ENCODE data around the gene NUPR1.

Gene NUPR1

DNA sequence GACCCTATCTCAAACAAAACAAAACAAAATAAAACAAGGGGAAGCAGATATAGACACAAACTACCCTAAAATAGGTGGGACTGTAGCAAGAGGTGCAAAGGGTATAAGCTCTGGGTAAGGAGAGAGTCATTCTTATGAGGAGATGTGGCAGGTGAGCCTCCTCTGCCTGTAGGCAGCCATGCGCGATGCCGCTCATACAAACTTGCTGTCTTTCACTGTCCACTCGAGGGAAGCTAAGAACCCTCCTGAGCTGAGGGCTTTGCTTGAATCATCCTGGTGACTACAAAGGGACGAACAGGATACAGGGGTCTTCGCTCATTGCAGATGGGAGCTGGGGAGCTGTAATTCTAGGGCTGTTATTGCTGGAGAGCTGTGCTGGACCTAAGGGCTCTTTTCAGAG is 17.3 kb downstream of the NUPR1 start:
- Histone ChIP-seq H3K36me3 (ENCODE audit: control insufficient read depth in 2 of 2, insufficient read depth in 1 of 2, low read length in 2 of 2) (no peaks in the 10 kb centered on the region), H3K4me1 (ENCODE audit: control insufficient read depth, insufficient read depth, low read length) (no peaks in the 10 kb centered on the region), H3K9me3 (ENCODE audit: control insufficient read depth, insufficient read depth, low read depth, low read length) (no peaks in the 10 kb centered on the region), H3K4me3 (ENCODE audit: low read depth, low read length) (no peak overlapping the region), H3K27ac (ENCODE audit: extremely low read depth, low read depth, low read length) (no peak overlapping the region)
- ChIA-PET POLR2A (no interaction called here), CTCF (no interaction called here)
- TF ChIP-seq TSHZ1 (tag by site-specific recombination; IDR thresholded peaks at IDR 0.05; ENCODE audit: borderline replicate concordance) (no peak), ZNF521 (tag by site-specific recombination; IDR thresholded peaks at IDR 0.05) (no peak), ZNF354C (tag by site-specific recombination; IDR thresholded peaks at IDR 0.05; ENCODE audit: borderline replicate concordance, low read depth) (no peak), ZXDB (tag by site-specific recombination; IDR thresholded peaks at IDR 0.05) (no peak), TRIM28 (IDR thresholded peaks at IDR 0.05; ENCODE audit: borderline replicate concordance, low read length) (no peak), SCRT2 (tag by site-specific recombination; IDR thresholded peaks at IDR 0.05) (no peak)

- ChIA-PET CTCF (no interaction called here), POLR2A (no interaction called here)
- no peaks in the 10 kb centered on the region for H3K9me3 ChIP-seq (ENCODE audit: control insufficient read depth, insufficient read depth, low read depth, low read length)
- TF ChIP-seq WT1 (tag by site-specific recombination; IDR thresholded peaks at IDR 0.05), result no peak
- H3K27ac ChIP-seq (ENCODE audit: extremely low read depth, low read depth, low read length), result no peak overlapping the region
- H3K36me3 ChIP-seq (ENCODE audit: control insufficient read depth in 2 of 2, insufficient read depth in 1 of 2, low read length in 2 of 2), result no peaks in the 10 kb centered on the region
- H3K4me1 ChIP-seq (ENCODE audit: control insufficient read depth, insufficient read depth, low read length), result no peaks in the 10 kb centered on the region
- H3K4me3 ChIP-seq (ENCODE audit: low read depth, low read length), result no peak overlapping the region
Observed at GRCh38 chr16:28520672-28521071, 18.1 kb downstream of the NUPR1 start.

- no peaks in the 10 kb centered on the region for H3K4me1 ChIP-seq (ENCODE audit: control insufficient read depth, insufficient read depth, low read length)
- H3K4me3 ChIP-seq (ENCODE audit: low read depth, low read length), result no peak overlapping the region
- CTCF ChIA-PET, result no interaction called here
- no peak overlapping the region for H3K27ac ChIP-seq (ENCODE audit: extremely low read depth, low read depth, low read length)
- H3K36me3 ChIP-seq (ENCODE audit: control insufficient read depth in 2 of 2, insufficient read depth in 1 of 2, low read length in 2 of 2), result no peaks in the 10 kb centered on the region
- H3K9me3 ChIP-seq (ENCODE audit: control insufficient read depth, insufficient read depth, low read depth, low read length), result no peaks in the 10 kb centered on the region
- POLR2A ChIA-PET, result no interaction called here
- no peak for TF ChIP-seq TCF7L2 (IDR thresholded peaks at IDR 0.05; ENCODE audit: borderline replicate concordance, low read depth, low read length)
- no peak for TF ChIP-seq SCRT1 (tag by site-specific recombination; IDR thresholded peaks at IDR 0.05; ENCODE audit: borderline replicate concordance)
- TF ChIP-seq TSHZ1 (tag by site-specific recombination; IDR thresholded peaks at IDR 0.05; ENCODE audit: borderline replicate concordance), result no peak
- TF ChIP-seq ZIC2 (tag by site-specific recombination; IDR thresholded peaks at IDR 0.05), result no peak
- no peak for TF ChIP-seq ZNF585B (tag by site-specific recombination; IDR thresholded peaks at IDR 0.05)
- TF ChIP-seq ZSCAN16 (tag by site-specific recombination; IDR thresholded peaks at IDR 0.05), result no peak
- no peak for TF ChIP-seq OVOL3 (tag by site-specific recombination; IDR thresholded peaks at IDR 0.05)
- TF ChIP-seq, protein P1, sequence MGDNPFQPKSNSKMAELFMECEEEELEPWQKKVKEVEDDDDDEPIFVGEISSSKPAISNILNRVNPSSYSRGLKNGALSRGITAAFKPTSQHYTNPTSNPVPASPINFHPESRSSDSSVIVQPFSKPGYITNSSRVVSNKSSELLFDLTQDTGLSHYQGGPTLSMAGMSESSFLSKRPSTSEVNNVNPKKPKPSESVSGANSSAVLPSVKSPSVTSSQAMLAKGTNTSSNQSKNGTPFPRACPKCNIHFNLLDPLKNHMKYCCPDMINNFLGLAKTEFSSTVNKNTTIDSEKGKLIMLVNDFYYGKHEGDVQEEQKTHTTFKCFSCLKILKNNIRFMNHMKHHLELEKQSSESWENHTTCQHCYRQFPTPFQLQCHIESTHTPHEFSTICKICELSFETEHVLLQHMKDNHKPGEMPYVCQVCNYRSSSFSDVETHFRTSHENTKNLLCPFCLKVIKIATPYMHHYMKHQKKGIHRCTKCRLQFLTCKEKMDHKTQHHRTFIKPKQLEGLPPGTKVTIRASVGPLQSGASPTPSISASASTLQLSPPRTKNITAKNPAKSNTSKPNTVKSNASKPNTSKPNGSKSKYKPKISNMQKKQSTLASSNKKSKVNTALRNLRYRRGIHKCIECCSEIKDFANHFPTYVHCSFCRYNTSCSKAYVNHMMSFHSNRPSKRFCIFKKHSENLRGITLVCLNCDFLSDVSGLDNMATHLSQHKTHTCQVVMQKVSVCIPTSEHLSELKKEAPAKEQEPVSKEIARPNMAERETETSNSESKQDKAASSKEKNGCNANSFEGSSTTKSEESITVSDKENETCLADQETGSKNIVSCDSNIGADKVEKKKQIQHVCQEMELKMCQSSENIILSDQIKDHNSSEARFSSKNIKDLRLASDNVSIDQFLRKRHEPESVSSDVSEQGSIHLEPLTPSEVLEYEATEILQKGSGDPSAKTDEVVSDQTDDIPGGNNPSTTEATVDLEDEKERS (tag by site-specific recombination; IDR thresholded peaks at IDR 0.05), result no peak
- TF ChIP-seq ZNF404 (tag by site-specific recombination; IDR thresholded peaks at IDR 0.05), result no peak
- TF ChIP-seq SP3 (tag by site-specific recombination; IDR thresholded peaks at IDR 0.05), result no peak
- TF ChIP-seq ATF2 (tag by site-specific recombination; IDR thresholded peaks at IDR 0.05; ENCODE audit: low read depth), result no peak
Observed at GRCh38 chr16:28514246-28514645, 24.5 kb downstream of the NUPR1 start.

Measured in HEK293 (cell line).